NT2/D1 (cell line): Measurements from ENCODE around the gene NOVA1.

Experiments
- SUZ12 ChIP-seq: IDR thresholded peaks from 2 replicates; pipeline ENCODE4 v1.6.1; 2011; ENCODE audit not compliant: insufficient read length, insufficient read depth; ENCODE audit errors: extremely low read depth
- YY1 ChIP-seq: IDR thresholded peaks from 2 replicates; pipeline ENCODE4 v1.6.1; 2011; ENCODE audit not compliant: insufficient read length, insufficient read depth

- TF ChIP-seq SUZ12 (no peak), YY1 (no peak)
Measured at GRCh38 chr14:26595926-26596542, 1.8 kb downstream of the NOVA1 start.
